HG03442 (cell line): ENCODE measurements around the gene SDC1.

Source experiments
- ATAC-seq: cut with Tn5 transposase; IDR thresholded peaks from one replicate; pipeline ENCODE4 v1.9.1; 2021; ENCODE audit warnings: mild to moderate bottlenecking, moderate library complexity; ENCODE audit not compliant: unreplicated experiment

Gene SDC1

GRCh38 chr2:20186078-20186854 lies 38.7 kb downstream of the SDC1 start:
- peak; percentile 52 for ATAC-seq

- ATAC-seq, result no peak
Observed at GRCh38 chr2:20185176-20186022, 39.5 kb downstream of the SDC1 start.

GRCh38 chr2:20184067-20184938 lies 40.6 kb downstream of the SDC1 start:
- ATAC-seq, result no peak

- no peak for ATAC-seq
Observed at GRCh38 chr2:20183373-20183772, 41.6 kb downstream of the SDC1 start.

GRCh38 chr2:20182241-20182931 lies 42.5 kb downstream of the SDC1 start:
- no peak for ATAC-seq

- no peak for ATAC-seq
Observed at GRCh38 chr2:20181761-20182160, 43.2 kb downstream of the SDC1 start.

GRCh38 chr2:20180676-20181648 lies 44.0 kb downstream of the SDC1 start:
- ATAC-seq, result no peak

GRCh38 chr2:20179755-20180594 lies 45.0 kb downstream of the SDC1 start:
- ATAC-seq, result no peak

GRCh38 chr2:20179466-20179754 lies 45.5 kb downstream of the SDC1 start:
- no peak for ATAC-seq

GRCh38 chr2:20178666-20179465 lies 46.1 kb downstream of the SDC1 start:
- no peak for ATAC-seq

- no peak for ATAC-seq
Observed at GRCh38 chr2:20178249-20178607, 46.7 kb downstream of the SDC1 start.

GRCh38 chr2:20177556-20178248 lies 47.2 kb downstream of the SDC1 start:
- no peak for ATAC-seq

GRCh38 chr2:20176760-20177159 lies 48.2 kb downstream of the SDC1 start:
- no peak for ATAC-seq

- ATAC-seq, result no peak
Observed at GRCh38 chr2:20175931-20176330, 49.0 kb downstream of the SDC1 start.

- no peak for ATAC-seq
Observed at GRCh38 chr2:20175267-20175666, 49.7 kb downstream of the SDC1 start.

GRCh38 chr2:20174410-20174809 lies 50.5 kb downstream of the SDC1 start:
- no peak for ATAC-seq
